Osteoblast (primary cell): ENCODE data around the gene AGAP6. TPM values are rescaled to one million over a fixed set of nuclear protein-coding genes. Genes with fewer than 3 reads are reported as not detected.
"Not testable (repeated sequence)": the region's sequence is repeated elsewhere in the genome, so short reads cannot be mapped to it uniquely, and the experiment has no call there.

Experiments
- DNase-seq: peaks from one replicate; pipeline ENCODE4 v3.0.0; 2011; ENCODE audit warnings: low spot score, mixed read lengths; ENCODE audit not compliant: insufficient read length; ENCODE audit errors: missing footprints
- H2AFZ ChIP-seq: 2 replicates; pipeline ENCODE4 v1.6.0; 2011; ENCODE audit warnings: mild to moderate bottlenecking, low read length
- H3K27ac ChIP-seq: 2 replicates; pipeline ENCODE4 v1.5.1; 2011; ENCODE audit warnings: mild to moderate bottlenecking, low read depth, low read length, moderate library complexity
- H3K27me3 ChIP-seq: 2 replicates; pipeline ENCODE4 v1.6.0; 2012; ENCODE audit warnings: mild to moderate bottlenecking, control low read depth, inconsistent platforms, low read length, moderate library complexity; ENCODE audit not compliant: insufficient read depth
- H3K36me3 ChIP-seq: 2 replicates; pipeline ENCODE4 v1.5.1; 2011; ENCODE audit warnings: mild to moderate bottlenecking, low read length, control low read depth, moderate library complexity; ENCODE audit not compliant: insufficient read depth
- H3K4me1 ChIP-seq: 2 replicates; pipeline ENCODE4 v1.5.1; 2011; ENCODE audit warnings: mild to moderate bottlenecking, low read length, control low read depth, moderate library complexity; ENCODE audit not compliant: insufficient read depth
- H3K4me2 ChIP-seq: 2 replicates; pipeline ENCODE4 v1.6.0; 2011; ENCODE audit warnings: mild to moderate bottlenecking, low read length; ENCODE audit not compliant: insufficient read depth
- H3K4me3 ChIP-seq: fragments of 200-600 bp; sonication (generic); 3 replicates; pipeline ENCODE4 v1.5.1; 2012; ENCODE audit warnings: mild to moderate bottlenecking, low read length, inconsistent platforms; ENCODE audit not compliant: insufficient read depth
- H3K79me2 ChIP-seq: 2 replicates; pipeline ENCODE4 v1.6.0; 2012; ENCODE audit warnings: mild to moderate bottlenecking, low read length, control low read depth, inconsistent platforms; ENCODE audit not compliant: insufficient read depth
- H3K9me3 ChIP-seq: 2 replicates; pipeline ENCODE4 v1.5.1; 2011; ENCODE audit warnings: low read depth, low read length, control low read depth
- H4K20me1 ChIP-seq: 2 replicates; pipeline ENCODE4 v1.6.0; 2012; ENCODE audit warnings: mild to moderate bottlenecking, low read length, control low read depth; ENCODE audit not compliant: insufficient read depth
- small RNA-seq: library from RNA; depleted of rRNA; stranded (forward); fragments of <200 nt; gene quantifications from one replicate; pipeline ENCODE3, GENCODE V24; 2012
- total RNA-seq: library from RNA; depleted of rRNA; stranded (reverse); fragments of >200 nt; gene quantifications from 2 replicates; pipeline ENCODE4 v1.2.3, GENCODE V29; 2012

Gene AGAP6
- total RNA-seq, 1 donor, result 4.3 TPM

- H3K27me3 ChIP-seq, H3K79me2 ChIP-seq, H3K4me1 ChIP-seq, H3K4me3 ChIP-seq, H4K20me1 ChIP-seq, H3K36me3 ChIP-seq, H3K27ac ChIP-seq, H2AFZ ChIP-seq, DNase-seq, H3K4me2 ChIP-seq, H3K9me3 ChIP-seq: not testable (repeated sequence)
Measured at GRCh38 chr10:50058727-50059126, 70.5 kb downstream of the AGAP6 start.

DNA sequence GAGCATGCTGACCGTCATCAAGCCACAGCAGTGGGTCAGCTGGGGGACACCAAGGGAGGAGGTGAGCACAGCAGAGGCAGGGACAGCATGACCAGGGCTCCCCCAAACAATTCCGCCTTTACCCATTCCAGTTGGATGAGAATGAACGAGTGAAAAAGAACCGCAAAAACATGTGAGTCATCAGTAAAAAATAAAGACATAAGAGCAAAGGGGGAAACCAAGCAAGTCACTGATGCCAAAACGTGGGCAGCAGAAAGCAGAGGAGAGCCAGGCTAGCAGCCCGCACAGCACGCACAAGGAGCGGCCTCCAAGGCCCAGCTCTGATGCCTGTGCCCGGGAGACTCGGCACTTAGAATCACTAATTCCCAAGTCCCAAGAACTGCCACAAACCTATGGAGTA, 71.7 kb downstream of the AGAP6 start:
- H3K4me1 ChIP-seq, result not testable (repeated sequence)

More for the DNA sequence above, 71.7 kb downstream of the AGAP6 start:
- H4K20me1 ChIP-seq, H2AFZ ChIP-seq, H3K27ac ChIP-seq, H3K4me3 ChIP-seq, H3K36me3 ChIP-seq, H3K27me3 ChIP-seq, H3K9me3 ChIP-seq, H3K79me2 ChIP-seq: not testable (repeated sequence)
- DNase-seq, result peak; percentile 41
- H3K4me2 ChIP-seq, result peak overlapping the region; percentile 39

Small RNA genes within 50 kb of the gene (small RNA-seq; reads per million reads assigned to genes)
- gene RNA5SP317 (not detected), gene SNORA74C-2 (1.1 reads per million, percentile 35 among the genes with 10 or more reads in this experiment)

Other genes starting within 250 kb of the AGAP6 start
- under 0.01 and 0.36 TPM in 2 replicates for gene OGDHL, start 226.1 kb upstream of the AGAP6 start, total RNA-seq
- 30.6 and 33.7 TPM in 2 replicates for gene PARG, start 46.4 kb upstream of the AGAP6 start, total RNA-seq
- gene TIMM23B, start 46.4 kb upstream of the AGAP6 start, total RNA-seq, result 22.8 and 23.6 TPM in 2 replicates
- 94.0 and 98.8 TPM in 2 replicates for gene WASHC2A, start 79.5 kb downstream of the AGAP6 start, total RNA-seq